Ammon's horn (tissue), 1 donor: ENCODE results near the gene PRKAG2.

ENCODE experiments used
- DNase-seq: peaks from one replicate; pipeline ENCODE4 v3.0.0-alpha.2; 2016; ENCODE audit warnings: low spot score

PRKAG2 gene

DNA sequence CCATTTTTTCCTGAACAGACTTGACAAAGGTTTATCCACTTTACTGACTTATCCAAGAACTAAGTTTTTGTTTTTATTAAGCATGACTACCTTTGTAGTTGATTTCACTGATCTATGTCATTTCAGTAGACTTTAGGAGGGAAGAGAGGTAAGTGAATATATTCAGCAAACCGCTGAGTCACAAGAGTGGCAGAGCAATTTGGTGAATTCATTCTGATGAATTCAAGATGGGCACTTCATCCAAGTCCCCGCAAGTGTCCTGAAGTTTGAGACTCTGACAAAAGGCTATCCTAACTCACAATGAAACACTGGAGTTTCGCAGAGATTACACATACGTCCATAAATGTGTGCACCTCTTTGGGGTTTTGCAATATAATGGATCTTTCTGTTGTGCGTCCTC lies 255.0 kb downstream of the PRKAG2 start:
- DNase-seq = no peak

DNA sequence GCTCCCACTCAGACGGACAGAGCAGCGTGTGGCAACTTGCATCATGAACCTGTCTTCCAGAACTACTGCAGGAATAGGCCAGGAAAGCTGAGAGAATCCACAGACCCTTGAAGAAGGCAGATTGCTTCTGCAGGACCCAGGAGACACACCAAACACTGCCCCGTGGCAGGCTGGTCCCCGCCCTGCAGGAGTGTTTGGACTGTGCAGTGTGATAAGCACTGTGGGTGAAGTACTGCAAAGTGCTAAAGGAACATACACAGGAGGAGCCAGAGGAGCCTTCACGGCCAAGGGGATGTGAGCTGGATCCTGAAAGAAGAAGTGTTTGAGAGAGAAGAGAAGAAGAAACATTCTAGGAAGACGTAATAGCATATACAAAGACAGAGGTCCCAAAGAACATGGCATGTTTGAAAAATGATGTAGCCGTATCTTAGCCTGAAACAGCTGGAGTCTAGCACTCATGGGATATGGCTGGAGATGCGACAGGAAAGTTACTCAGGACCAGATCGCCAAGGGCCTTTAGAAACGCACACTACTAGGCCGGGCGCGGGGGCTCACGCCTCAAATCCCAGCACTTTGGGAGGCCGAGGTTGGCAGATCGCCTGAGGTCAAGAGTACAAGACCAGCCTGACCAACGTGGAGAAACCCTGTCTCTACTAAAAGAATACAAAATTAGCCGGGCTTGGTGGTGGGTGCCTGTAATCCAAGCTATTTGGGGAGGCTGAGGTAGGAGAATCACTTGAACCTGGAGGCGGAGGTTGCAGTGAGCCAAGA lies 260.3 kb downstream of the PRKAG2 start:
- no peak for DNase-seq

DNA sequence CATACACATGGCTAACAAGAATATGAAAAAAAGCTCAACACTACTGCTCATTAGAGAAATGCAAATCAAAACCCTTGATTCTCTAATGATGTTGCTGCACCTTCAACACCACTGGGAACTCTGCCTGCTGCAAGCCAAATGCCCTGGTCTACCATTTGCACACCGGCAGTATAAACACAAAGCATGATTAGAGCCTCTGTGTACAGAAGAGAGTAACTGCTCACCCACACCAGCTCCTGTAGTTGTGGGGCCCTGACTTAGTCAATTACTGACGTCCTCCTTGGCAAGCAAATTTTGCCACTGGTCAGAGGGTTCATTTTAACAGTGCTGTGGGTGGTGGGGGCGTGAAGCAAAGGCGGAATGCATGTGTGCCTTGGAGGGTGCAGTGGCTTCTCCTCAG lies 261.1 kb downstream of the PRKAG2 start:
- DNase-seq = no peak

DNA sequence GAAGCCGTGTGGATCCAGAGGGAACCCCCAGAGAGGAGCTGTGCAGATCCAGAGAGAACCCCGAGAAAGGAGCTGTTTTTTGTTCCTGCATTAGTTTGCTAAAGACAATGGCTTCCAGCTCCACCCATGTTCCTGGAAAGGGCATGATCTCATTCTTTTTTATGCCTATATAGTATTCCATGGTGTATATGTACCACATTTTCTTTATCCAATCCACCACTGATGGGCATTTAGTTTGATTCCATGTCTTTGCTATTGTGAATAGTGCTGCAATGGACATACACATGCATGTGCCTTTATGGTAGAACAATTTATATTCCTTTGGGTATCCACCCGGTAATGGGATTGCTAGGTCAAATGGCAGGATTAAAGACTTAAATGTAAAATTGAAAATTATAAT lies 261.9 kb downstream of the PRKAG2 start:
- no peak for DNase-seq

DNA sequence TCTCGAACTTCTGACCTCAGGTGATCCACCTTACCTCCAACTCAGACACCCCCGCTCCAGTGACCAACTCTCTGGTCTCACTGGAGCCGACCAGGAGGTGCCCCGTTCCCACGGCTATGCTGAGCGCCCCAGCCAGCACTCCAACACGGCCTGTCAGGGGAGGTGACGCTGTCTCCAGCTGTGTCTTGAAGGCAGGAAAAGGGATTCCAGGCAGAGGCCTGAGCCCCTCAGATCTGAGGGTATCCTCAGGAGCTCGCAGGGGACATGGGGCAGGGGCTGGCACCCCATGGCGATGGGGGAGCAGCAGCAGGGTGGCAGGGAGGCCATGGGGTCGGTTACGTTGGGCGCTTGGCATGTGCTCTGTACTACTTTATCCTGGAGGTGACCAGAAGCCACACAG lies 262.9 kb downstream of the PRKAG2 start:
- DNase-seq = no peak

DNA sequence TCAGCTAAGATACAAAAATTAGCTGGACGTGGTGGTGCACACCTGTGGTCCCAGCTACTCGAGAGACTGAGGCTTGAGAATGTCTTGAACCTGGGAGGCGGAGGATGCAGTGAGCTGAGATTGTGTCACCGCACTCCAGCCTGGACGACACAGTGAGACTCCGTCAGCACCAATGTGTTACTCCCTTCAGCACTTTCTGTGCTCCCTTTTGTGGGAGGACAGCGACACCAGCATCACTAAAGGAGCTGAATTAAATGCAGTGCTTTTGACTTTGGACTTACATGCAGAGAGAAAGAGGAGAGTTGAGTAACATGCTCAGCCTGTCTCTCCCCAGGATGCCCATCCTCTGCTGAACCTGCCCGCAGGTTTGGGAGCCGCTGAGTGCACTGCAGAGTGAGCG lies 265.0 kb downstream of the PRKAG2 start:
- no peak for DNase-seq

DNA sequence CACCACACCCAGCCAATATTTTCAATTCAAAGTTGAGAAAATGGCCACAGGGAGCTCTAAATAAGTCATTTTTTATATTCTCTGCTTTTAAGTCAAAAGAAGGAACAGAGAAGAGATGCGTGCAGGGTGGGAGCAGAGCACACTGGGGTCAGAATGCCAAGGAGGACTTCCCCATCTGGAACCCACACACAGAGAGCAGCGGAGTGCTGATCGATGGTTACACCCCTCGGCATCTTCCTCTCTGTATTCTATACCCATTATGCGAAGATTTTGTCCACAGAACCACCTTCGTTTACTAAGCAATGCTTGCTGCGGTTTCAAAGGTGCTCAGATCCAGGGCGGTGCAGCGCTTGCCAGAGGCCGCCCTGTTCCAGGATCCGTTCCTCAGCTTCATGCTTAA lies 265.9 kb downstream of the PRKAG2 start:
- DNase-seq = no peak

DNA sequence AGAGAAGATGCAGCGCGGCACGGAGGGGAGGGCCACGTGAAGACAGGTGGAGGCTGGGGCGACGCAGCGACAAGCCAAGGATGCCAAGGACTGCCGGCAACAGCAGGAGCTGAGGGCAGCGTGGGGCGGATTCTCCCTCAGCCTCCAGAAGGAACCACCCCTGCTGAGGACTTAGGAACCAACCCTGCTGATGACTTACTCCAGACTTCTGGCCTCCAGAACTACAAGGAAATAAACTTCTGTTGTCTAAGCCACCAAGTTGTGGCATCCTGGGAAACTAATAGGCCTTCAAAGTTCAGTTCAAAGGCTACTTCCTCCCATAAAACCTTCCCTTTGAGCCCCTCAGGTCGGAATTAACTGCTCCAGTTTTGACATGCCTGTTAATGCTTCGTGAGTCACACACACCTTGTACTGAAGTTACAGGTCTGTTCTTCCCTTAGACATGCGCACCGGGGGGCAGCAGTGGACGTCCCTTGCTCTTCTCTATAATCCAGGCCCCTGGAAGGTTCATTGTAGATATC lies 268.8 kb downstream of the PRKAG2 start:
- DNase-seq = no peak

DNA sequence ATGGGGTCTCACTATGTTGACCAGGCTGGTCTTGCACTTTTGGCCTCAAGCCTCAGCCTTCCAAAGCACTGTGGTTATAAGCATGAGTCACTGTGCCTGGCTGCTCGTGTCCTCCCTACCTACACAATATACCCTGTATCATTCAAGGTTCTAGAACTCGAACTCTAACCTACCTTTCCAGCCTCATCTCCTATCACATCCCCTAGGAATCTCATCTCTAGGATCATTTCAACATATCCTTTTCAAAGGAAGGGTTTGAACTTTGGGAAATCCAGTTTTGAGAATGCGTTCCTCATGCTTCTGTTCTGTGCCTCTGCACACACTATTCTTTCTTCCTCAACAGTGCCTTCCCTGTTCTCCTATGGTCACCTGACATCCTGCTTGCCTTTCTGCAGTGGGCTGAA lies 269.4 kb downstream of the PRKAG2 start:
- no peak for DNase-seq

DNA sequence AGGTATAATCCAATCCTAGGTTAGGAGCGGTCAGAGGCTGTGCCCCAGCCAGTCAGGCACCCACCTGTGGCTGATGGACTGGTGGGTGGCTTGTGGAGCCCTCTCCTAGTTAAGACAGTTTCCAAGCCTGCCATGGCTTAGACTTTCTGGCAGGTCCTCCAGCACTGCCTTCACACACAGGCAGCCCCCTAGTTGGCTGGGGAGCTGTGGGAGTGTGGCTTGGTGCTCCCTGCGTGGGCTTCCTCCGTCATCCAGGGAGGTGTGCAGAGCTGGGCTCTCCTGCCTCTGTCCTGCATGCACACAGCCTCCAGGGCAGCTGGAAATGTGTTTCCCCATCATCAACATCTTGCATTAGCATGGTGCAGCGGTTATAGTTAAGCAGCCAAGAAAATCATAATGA lies 273.0 kb downstream of the PRKAG2 start:
- no peak for DNase-seq

DNA sequence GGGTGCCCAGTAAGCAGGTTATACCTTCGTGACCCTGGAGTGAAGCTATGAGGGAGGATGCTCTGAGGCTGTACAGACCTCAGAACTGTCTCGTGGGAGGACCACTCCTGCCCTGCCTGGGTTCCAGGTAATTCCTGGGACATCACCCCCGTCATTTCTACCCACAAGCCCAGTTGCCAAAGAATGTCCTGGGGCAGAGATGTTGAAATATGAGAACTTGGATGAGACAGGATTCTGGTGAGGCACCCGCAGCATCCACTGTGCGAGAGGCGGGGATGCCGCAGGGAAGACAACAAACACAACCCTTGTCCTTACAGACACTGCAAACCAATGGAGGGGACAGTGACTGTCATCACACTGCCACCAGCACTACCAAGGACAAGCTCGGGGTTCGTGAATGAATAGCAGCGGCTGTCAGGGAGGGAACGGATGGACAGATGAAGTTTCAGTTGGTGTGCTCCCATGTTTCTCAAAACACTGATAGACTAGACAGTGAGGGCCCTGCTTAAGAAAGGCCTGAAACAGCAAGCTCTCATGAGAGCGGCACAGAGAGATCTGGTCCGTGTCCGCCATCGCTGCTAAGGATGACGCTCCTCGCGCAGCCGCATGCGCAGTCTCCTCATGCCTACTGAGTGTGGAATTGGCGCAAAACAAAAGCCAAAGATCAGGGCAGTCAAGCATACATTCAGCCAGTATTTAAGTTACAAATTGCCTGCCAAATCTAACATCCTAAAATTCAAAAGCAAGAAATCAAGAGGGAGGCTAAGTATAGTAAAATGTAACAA lies 275.2 kb downstream of the PRKAG2 start:
- DNase-seq = no peak

DNA sequence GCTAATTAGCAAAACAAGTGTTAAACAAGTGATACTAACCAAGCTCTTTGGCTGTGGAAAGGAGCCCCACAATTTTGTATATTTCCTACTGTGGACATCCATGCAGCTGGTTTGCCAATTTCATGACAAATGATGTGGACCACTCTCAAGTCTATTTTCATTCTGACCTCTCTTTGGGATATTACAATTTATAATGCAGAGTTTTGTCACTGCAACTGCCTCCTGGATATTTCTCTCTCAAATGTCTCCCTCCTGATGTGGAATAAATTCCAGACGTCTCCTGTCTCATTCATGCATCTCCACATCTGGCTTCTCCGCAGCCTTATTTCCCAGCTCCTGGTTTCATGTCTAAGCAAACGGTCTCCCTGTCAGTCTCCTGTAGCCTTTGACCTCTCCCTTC lies 276.6 kb downstream of the PRKAG2 start:
- no peak for DNase-seq

DNA sequence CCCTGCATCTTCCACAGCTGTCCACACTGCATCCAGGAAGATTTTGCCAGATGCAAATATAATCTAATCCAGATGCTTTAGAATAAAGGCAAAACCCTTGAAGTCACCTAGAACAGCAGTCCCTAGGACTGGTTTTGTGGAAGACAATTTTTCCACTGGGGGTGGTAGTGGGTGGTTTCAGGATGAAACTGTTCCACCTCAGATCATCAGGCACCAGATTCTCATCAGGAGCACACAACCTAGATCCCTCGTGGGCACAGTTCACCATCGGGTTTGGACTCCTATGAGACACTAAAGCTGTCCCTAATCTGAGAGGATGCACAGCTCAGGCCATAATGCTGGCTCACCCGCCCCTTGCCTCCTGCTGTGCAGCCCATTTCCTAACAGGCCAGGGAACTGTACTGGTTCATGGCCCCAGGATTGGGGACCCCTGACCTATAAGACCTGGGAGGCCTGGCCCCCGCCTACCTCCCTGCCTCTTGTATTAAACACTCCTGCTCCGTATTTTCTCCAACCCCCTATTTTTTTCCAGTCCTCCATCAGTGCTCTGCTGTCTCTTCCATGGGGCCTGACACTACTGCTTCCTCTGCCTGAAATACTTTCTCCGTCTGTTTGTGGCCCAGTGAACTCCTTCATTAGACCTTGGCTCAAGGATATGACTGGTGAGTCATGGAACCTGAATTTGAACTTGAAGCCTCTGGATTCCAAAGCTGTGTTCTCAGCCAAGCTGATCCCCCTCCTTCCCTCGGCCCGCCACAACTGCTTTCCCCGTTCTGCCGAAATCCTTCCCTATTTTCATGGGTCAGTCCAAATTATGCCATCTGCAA lies 277.3 kb downstream of the PRKAG2 start:
- DNase-seq = no peak

DNA sequence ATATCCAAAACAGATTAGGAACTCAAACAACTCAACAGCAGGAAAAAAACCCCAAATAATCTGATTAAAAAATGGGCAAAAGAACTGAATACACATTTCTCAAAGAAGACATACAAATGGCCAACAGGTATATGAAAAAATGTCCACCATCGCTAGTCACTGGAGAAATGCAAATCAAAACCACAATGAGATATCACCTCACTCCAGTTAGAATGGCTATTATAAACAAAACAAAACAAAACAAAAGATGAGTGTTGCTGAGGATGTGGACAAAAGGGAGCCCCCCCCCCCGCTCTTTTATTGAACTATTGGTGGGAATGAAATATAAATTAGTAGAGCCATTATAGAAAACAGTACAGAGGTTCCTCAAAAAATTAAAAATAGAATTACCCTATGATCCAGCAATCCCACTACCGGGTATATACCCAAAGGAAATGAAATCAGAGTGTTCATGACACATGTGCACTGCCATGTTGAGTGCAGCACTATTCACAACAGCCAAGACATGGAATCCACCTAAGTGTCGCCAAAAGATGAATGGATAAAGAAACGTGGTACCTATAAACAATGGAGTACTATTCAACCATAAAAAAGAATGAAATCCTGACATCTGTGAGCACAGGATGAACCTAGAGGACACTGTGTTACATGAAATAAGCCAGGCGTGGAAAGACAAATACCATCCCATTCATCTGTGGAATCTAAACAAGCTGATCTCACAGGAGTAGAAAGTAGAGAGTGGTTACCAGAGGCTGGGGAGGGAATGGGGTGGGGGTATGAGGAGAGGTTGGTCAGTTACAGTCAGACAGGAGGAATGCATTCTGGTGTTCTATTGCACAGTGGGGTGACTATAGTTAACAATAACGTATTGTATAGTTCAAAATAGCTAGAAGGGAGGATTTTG lies 279.1 kb downstream of the PRKAG2 start:
- no peak for DNase-seq

DNA sequence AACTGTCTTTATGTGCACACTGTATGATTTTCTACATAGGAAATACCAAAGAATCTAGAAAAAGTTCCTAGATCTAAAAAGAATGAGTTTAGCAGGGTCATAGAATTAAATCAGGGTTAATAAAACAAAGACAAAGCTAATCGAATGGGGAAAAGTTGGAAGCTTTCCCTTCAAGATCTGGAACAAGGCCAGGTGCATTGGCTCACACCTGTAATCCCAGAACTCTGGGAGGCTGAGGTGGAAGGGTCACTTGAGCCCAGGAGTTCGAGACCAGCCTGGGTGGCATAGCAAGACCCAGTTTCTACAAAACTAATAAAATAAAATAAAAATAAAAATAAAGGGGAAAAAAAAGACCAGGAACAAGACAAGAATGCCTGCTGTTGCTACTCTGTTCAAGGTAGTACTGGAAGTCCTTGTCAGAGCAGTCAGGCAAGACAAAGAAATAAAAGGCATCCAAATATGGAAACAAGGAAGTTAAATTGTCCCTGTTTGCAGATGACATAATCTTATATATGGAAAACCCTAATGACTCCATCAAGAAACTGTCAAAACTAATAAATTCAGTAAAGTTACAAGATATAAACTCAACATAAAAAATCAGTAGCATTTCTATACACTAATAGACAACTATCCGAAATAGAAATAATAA lies 281.1 kb downstream of the PRKAG2 start:
- DNase-seq = no peak

DNA sequence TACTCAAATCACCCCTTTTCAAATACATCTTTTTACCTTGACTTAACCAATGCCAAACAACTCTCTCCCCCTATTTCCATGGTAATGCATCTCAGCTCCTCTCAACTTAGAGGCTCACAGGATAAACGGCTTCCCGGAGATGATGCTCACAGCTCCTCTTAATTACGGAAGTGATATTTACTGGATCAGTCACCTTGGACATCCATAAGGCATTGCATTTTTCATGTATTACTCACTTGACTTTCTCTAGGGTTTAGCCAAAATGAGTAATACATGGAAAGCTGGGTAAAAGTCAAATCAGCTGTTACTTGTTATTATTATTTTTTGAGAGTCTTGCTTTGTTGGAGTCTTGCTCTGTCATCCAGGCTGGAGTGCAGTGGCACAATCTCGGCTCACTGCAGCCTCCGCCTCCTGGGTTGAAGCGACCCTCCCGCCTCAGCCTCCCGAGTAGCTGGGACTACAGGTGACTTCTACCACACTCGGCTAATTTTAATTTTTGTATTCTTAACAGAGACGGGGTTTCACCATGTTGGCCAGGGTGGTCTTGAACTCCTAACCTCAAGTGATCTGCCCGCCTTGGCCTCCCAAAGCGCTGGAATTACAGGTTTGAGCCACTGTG lies 283.9 kb downstream of the PRKAG2 start:
- no peak for DNase-seq

DNA sequence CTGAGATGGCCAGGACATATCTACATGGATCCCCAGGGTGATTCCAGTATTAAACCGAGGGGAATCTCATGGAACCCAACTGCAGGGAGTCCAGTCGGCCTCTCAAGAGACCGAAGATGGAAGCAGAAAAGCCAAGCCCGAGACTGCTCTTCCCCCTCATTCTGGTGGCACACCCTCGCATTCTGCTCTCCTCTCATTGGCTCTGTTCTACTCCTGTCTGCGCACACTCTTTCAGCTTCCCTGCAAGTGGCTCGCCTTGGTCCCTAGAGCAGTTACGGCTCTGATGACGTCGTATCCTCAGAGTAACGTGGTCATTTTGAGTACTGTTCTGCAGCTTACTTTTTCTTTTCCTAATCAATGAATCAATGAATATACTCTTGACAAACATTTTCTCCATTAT lies 284.6 kb downstream of the PRKAG2 start:
- DNase-seq = no peak

DNA sequence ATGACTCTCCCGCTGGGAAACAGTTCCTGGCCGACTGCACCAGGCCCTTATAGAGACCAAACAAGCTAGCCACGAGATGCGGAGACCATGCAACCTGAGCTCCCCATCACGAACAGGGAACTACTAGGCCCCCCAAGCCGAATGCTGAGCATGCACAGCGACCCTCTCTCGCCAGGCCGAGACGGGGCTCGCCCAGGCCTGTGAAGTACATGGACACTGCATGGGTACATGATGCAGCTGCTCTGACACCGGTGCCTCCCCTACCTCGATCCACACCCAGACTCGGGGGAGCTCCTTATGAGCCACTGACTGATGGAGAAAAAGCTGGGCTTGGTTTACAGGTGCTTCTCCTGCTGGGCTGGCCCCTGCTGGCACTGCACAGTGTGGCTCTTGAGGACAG lies 285.0 kb downstream of the PRKAG2 start:
- DNase-seq = no peak

DNA sequence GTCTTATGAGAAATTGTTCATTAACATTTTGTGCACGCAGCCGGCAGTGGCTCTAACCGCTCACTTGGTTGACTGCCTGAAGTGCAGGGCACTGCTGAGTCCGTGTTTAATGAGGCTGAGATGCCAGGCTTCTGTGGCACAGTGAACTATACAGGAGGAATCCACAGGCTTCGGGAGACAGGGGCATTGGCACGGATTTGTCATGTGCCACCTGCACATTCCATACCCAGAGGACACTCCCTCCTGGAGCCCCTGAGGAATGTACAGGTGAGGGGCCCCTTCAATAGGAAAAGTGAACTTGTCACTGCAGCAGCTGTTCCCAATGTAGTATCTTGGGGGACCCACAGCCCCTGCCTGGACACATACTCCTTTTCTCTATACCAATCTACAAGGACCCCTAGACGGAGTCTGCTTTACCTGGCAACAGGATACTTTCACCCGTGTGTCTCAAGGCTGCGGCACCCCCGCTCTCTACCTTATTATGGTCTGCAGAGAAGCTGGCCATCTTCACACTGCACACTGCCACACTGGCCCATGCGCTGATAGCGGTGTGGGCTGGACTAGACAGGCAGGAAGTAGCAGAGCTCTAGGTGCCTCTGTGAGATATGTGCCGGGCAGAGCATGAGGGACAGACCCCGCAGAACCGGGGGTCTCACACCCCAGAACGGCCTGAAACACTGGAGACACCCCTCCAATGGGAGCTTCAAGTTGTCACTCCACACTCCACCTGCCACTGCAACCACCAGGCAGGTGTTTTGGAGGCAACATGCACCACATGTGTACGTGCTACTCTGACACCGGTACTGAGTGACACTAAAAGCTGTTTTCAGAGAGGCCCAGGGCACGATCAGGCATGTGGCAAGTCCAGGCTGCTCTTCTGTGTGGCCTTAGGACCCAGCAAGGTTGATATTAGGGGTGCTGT lies 285.8 kb downstream of the PRKAG2 start:
- DNase-seq = peak; percentile 24
